Activated T-cell treated with anti-CD3 and anti-CD28 coated beads for 24 hours (primary cell): ENCODE measurements around the gene SEMA3E.
"Not testable (repeated sequence)": the region's sequence is repeated elsewhere in the genome, so short reads cannot be mapped to it uniquely, and the experiment has no call there.

ENCODE experiments used
- DNase-seq: peaks from one replicate; pipeline ENCODE4 v3.0.0-alpha.2; 2020; ENCODE audit warnings: low read depth

The SEMA3E gene

DNA sequence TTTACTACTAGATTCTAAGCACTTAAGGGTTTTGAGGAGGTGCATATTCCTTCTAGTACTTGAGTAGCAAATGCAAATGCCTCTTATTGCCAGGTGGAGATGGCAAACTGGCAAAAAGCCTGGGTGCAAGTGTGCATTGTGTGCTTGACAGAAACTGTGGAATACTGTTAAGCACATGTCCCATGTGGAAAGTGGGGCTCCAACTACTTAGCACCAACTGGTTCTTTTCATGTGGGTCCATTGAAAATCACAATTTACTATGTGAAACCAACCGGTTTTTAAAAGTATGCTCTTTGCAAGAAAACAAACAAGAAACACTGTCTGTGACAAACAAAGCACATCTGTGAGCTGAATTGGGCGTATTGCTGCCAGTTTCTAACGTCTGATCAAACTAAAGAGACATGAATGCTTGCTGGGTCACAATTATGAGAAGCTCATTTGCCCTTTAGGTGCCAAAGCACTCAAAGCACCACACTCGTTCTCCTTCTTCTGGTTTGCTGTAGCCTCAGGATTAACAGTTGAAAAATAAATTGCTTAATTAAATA, 197.4 kb downstream of the SEMA3E start:
- DNase-seq: no peak

DNA sequence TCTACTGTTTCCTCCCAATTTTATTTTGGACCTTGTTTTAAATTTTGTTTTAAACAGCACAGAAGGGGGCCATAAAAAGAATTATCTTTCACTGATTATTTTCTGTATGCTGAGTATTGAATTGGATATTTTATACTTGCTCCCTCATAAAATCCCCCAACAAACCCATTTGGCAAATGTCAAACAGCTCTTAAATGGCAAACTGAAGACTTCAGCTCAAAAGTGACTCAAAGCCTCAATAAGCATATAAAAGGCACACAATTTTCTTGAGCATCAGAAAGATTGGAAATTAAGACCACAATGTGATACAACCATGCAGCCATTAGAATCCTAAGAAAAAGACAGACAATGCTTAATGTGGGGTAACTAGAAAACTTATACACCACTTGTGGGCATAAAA, 199.2 kb downstream of the SEMA3E start:
- no peak for DNase-seq

- DNase-seq: no peak
Observed at GRCh38 chr7:83447681-83448080, 201.3 kb downstream of the SEMA3E start.

- no peak for DNase-seq
Observed at GRCh38 chr7:83446102-83446669, 202.8 kb downstream of the SEMA3E start.

GRCh38 chr7:83442911-83443310, 206.0 kb downstream of the SEMA3E start:
- no peak for DNase-seq

GRCh38 chr7:83439026-83439425, 209.9 kb downstream of the SEMA3E start:
- DNase-seq: no peak

- DNase-seq: not testable (repeated sequence)
Observed at GRCh38 chr7:83430289-83430688, 218.7 kb downstream of the SEMA3E start.

DNA sequence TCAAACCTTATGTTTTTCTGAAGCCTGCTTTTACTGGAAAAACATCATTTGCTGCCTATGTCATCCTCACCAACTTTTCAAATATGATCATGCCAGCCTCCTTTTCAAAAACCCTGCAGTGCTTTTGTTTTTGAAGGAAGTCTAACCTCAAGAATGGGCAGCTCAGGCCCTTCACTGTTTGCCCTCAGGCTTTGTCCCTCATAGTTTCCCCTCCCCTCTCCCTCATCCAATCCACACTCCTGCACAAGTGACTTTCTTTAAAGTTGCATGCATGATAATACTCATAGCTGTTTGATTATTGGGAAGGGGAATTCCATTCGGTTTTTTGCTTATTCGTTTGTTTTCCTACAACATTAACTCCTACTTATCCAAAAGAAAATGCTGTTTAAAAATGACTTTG, 219.4 kb downstream of the SEMA3E start:
- DNase-seq: no peak

GRCh38 chr7:83427884-83428283, 221.1 kb downstream of the SEMA3E start:
- no peak for DNase-seq

- DNase-seq: no peak
Observed at GRCh38 chr7:83426325-83426724, 222.6 kb downstream of the SEMA3E start.

DNA sequence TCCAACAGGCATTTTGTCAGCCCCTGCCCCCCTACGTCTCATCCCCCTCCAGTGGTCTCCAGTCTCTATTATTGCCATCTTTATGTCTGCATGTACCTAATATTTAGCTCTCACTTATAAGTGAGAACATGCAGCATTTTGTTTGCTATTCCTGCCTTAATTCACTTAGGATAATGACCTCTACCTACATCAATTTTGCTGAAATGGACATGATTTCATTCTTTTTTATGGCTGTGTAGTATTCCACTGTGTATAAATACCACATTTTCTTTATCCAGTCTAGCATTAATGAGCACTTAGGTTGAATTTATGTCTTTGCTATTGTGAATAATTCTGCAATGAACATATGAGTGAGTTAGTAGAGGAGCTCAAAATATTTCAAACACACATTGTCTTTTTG, 229.9 kb downstream of the SEMA3E start:
- no peak for DNase-seq

DNA sequence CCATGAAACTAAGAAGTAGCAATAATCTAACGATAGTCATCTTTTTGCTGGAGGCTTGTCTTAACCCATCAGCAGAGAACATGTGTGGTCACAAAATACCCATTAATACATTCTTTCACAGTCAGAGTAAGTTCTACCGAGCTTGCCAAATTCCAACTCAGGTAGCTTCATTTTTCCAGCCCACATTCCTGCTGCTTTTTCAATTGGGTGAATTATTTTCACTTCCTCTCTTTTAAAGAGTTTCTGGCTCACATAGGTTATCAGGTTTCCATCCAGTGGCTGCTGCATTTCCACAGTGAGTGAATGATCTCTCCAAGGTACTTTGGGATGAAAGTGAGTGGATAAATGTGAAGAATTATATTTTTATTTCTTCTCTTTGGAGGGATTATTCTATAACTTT, 233.1 kb downstream of the SEMA3E start:
- DNase-seq: no peak

DNA sequence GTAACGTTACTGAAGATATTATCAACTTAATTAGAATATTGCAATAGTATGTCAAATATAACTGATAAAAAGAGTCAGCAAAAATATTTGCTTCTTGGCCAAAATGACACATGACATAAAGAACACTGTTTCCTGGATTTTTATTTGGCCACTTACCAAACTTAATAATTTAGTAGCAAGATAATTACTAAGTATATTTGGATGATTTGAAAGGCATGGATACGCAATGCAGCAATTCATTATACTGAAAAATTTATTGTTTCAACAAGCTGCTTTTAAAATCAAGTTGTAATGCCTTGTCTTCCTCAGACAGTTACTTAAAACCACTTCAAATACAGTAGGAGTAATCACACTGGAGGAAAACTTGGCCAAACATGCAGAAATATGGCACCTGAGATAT, 234.0 kb downstream of the SEMA3E start:
- no peak for DNase-seq

- DNase-seq: no peak
Observed at GRCh38 chr7:83413831-83414230, 235.1 kb downstream of the SEMA3E start.

DNA sequence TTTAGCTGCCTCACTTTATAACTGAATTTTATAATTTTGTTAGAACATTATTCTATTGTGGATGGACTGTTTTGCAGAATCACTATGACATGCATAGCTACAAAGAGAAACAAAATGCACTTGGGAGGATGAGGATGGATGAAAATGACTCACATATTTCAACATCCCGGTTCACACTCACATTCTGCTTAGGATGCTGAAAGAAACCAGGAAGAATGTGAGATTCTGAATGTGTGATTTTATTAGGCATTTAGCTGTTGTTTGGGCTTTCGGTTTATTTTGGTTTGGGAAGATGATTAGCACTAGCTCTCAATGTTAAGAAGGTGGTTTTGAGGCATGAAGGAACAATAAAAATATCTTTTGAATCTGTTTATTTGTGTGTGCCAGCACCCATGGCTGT, 235.5 kb downstream of the SEMA3E start:
- DNase-seq: no peak

- no peak for DNase-seq
Observed at GRCh38 chr7:83410989-83411591, 237.8 kb downstream of the SEMA3E start.

- DNase-seq: no peak
Observed at GRCh38 chr7:83394776-83395175, 254.2 kb downstream of the SEMA3E start.

DNA sequence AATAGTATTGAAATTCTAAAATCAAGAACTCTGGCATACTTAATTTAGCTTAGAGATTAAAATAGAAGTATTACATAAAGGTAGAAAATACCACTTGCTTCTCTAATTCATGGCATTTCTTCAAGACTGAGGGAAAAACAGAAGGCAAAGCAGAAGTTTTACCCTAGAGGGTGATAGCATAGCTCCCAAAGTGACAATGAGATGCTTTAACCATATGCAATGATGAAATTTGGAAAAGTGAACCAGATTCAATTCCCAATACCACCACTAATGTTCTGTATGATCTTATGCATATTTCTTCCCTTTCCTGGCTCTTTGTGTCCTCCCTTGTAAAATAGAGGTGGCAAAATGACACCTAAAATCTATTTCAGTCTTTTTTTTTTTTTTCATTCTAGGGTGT, 260.5 kb downstream of the SEMA3E start:
- no peak for DNase-seq

DNA sequence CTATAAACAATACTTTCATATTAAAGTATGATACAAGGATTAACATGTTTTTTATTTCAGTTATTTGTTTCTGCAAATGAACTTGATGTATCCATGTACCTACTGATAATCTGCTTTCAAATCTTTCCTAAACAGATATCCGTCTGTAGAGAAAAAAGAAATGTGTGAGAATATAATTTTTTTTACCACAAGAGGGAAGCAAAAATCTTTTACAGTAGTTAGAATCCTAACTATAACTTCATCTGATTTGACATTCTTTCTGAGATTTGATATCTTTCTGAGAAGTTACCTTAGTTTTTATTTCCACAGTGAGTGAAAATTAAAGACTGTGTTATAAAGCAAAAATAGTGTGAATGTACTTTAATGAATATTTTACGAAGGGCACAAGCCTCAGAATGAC, 282.3 kb downstream of the SEMA3E start:
- no peak for DNase-seq

DNA sequence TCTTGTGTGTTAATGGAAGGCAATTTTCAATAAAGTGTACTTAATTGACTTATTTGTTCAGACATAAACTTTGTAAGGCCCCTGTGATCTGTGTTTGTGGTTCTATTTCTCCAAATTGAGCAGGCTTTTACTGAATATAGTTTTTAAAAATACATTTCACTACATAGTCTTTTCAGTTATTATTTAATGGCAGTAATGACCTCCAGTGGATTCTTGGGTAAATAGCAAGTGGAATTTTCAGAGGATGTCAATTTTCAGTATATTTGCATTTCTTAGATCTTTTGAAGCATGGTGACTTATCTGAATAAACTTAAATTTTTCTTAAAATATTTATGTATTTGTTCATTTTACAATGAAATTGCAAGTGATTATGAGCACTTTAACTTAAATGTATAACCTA, 283.2 kb downstream of the SEMA3E start:
- no peak for DNase-seq

GRCh38 chr7:83362871-83363550, 285.9 kb downstream of the SEMA3E start:
- DNase-seq: no peak

DNA sequence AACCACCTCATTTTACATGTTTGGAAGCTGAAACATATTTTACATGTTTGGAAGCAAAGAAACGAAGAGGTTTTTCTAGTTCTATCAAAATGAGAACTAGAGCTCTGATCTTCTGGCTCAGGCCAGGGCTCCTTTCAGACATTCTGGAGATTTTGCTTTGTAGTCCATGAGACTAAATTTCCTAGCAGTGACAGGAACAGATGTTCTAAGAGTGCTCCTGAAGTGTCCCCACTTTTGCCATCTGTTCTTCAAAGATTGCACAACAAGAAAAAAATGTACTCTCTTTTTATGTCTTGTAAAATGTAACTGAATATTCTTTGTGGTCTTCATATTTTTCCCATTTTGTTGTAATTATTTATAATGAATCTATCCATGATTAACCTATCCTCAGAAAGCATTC, 289.8 kb downstream of the SEMA3E start:
- no peak for DNase-seq

- no peak for DNase-seq
Observed at GRCh38 chr7:83355143-83355542, 293.8 kb downstream of the SEMA3E start.
